ENCODE data around the gene MGAT1.
"Not testable (repeated sequence)": the region's sequence is repeated elsewhere in the genome, so short reads cannot be mapped to it uniquely, and the experiment has no call there.

Gene MGAT1

DNA sequence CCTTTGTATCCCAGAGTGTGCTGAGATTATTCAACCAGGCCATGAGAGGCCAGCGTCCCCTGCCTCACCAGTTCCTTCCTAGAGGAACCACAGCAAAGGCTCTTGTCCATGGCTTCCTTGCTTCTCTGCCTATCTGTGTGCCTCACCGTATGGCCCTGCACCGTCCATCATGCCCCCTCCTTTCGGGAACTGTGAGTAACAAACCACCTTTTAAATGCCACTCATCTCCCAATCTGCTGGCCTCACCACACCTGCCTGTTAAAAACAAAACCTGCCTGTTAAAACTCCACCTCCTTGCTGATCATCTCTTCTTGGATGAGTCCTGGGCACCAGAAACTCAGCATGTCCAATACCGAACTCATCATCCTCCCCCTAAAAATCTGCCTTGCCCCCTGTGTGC lies 58.4 kb downstream of the MGAT1 start:
- Histone ChIP-seq H3K4me3 (ENCODE audit: low read depth, low read length) (no peak overlapping the region), H3K4me1 (no peaks in the 10 kb centered on the region), H3K36me3 (no peaks in the 10 kb centered on the region), H3K9me3 (no peaks in the 10 kb centered on the region), H3K27me3 (peaks cover 51% of the 10 kb centered on the region)
- no peak for DNase-seq
- TF ChIP-seq CTCF (IDR thresholded peaks at IDR 0.05; ENCODE audit: low read depth, low read length): no peak

- H3K9me3 ChIP-seq: no peaks in the 10 kb centered on the region
- no peak for TF ChIP-seq CTCF (IDR thresholded peaks at IDR 0.05; ENCODE audit: low read depth, low read length)
- H3K27me3 ChIP-seq: peaks cover 49% of the 10 kb centered on the region
- H3K4me1 ChIP-seq: no peaks in the 10 kb centered on the region
- no peaks in the 10 kb centered on the region for H3K36me3 ChIP-seq
- H3K4me3 ChIP-seq (ENCODE audit: low read depth, low read length): no peak overlapping the region
- no peak for DNase-seq
Observed at GRCh38 chr5:180742727-180743126, 59.9 kb downstream of the MGAT1 start.

DNA sequence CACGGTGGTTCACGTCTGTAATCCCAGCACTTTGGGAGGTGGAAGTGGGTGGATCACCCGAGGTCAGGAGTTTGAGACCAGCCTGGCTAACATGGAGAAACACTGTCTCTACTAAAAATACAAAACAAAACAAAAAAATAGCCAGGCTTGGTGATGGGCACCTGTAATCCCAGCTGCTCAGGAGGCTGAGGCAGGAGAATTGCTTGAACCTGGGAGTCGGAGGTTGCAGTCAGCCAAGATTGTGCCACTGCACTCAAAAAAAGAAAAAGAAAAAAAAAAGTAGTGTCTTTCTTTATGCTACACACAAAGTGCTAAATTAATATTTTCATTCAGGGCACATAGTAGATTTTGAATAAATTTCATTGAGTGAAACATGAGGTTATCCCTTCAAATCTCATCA lies 61.7 kb downstream of the MGAT1 start:
- not testable (repeated sequence) for H3K4me1 ChIP-seq; H3K36me3 ChIP-seq; H3K4me3 ChIP-seq (ENCODE audit: low read depth, low read length); DNase-seq; H3K9me3 ChIP-seq
- peaks cover 47% of the 10 kb centered on the region for H3K27me3 ChIP-seq

DNA sequence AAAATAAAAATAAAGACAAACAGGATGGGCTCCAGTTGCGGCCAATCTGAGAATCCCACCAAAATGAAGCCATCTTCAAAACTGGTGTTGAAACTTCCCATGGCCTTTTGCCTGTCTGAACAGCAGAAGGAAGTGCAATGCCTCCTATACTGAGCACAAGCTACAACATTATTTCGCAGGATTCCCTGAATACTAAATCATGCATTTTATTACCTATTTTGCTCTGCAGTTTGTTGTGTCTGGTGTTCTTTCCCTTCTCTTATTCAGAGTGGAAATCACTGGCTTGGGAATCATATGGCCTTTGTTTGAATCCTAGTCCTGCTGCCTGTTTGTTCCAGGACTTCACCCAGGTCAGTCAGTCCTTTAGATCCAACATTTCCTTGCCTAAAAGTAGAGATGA lies 62.6 kb downstream of the MGAT1 start, which contains the start of gene OR2Y1:
Gene OR2Y1 (minus strand): TSS at position 101 of the 400 bp plus-strand sequence. CDS start 0 bp downstream, at position 101.
- TF ChIP-seq CTCF (IDR thresholded peaks at IDR 0.05; ENCODE audit: low read depth, low read length): no peak
- Histone ChIP-seq H3K36me3 (no peaks in the 10 kb centered on the region), H3K9me3 (no peaks in the 10 kb centered on the region), H3K4me1 (no peaks in the 10 kb centered on the region), H3K4me3 (ENCODE audit: low read depth, low read length) (no peak within 1 kb of the TSS), H3K27me3 (peaks cover 37% of the 10 kb centered on the region)
- DNase-seq: no peak

DNA sequence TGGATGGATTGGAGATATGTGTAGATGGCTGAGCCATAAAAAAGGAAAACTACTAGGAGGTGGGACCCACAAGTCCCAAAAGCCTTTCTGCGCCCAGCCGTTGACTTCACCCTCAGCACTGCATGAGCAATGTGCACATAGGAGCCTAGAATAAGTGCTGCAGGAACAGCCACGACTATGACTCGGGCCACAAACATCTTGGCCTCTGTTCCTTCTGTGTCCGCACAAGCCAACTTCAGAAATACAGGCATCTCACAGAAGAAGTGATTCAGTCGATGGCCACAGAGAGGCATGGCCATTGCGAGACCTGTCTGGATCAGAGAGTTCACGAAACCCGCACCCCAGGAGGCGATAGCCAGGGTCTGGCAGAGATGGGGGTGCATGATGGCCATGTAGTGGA lies 63.3 kb downstream of the MGAT1 start:
- Histone ChIP-seq H3K4me1 (no peaks in the 10 kb centered on the region), H3K36me3 (no peaks in the 10 kb centered on the region), H3K27me3 (peaks cover 36% of the 10 kb centered on the region), H3K9me3 (no peaks in the 10 kb centered on the region), H3K4me3 (ENCODE audit: low read depth, low read length) (no peak overlapping the region)
- TF ChIP-seq CTCF (IDR thresholded peaks at IDR 0.05; ENCODE audit: low read depth, low read length): no peak
- no peak for DNase-seq

DNA sequence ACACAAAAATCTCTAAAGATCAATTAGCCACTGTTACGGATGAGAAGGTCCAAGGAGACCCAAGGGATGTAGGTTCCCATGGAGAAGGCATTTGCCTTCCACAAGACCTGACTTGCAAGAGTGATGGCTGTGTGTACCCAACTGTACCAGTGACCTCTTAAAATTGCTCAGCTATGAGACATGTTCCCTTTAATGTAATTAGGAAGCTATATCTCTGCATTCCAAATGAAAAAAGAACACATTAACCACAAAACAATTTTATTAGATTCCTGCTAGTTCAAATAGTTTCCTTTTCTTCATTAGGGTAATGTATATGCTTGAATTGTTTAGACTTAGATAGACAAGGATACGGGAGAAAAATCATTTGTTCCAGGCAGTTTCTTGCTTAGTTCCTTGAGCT lies 66.1 kb downstream of the MGAT1 start:
- H3K4me3 ChIP-seq (ENCODE audit: low read depth, low read length): no peak overlapping the region
- no peaks in the 10 kb centered on the region for H3K9me3 ChIP-seq
- no peaks in the 10 kb centered on the region for H3K36me3 ChIP-seq
- no peak for DNase-seq
- TF ChIP-seq CTCF (IDR thresholded peaks at IDR 0.05; ENCODE audit: low read depth, low read length): no peak
- no peaks in the 10 kb centered on the region for H3K4me1 ChIP-seq
- peaks cover 15% of the 10 kb centered on the region for H3K27me3 ChIP-seq

Measured in BE2C (cell line).